Endothelial cell (in vitro differentiated cells): ENCODE results near the gene EVL. TPM values are rescaled to one million over a fixed set of nuclear protein-coding genes. Genes with fewer than 3 reads are reported as not detected.

Experiments
- DNase-seq: peaks from one replicate; pipeline ENCODE4 v3.0.0; 2021; ENCODE audit warnings: low spot score
- H3K27ac Mint-ChIP-seq: one replicate; pipeline ENCODE4 v1.8.0; 2021; ENCODE audit warnings: mixed read lengths, inconsistent platforms; ENCODE audit not compliant: unreplicated experiment
- H3K27me3 Mint-ChIP-seq: one replicate; pipeline ENCODE4 v1.8.0; 2021; ENCODE audit warnings: mild to moderate bottlenecking, moderate library complexity, mixed read lengths, inconsistent platforms; ENCODE audit not compliant: unreplicated experiment
- H3K36me3 Mint-ChIP-seq: one replicate; pipeline ENCODE4 v1.8.0; 2021; ENCODE audit warnings: mild to moderate bottlenecking, low read depth, mixed read lengths, inconsistent platforms; ENCODE audit not compliant: unreplicated experiment
- H3K4me1 Mint-ChIP-seq: one replicate; pipeline ENCODE4 v1.8.0; 2021; ENCODE audit warnings: mild to moderate bottlenecking, mixed read lengths, inconsistent platforms; ENCODE audit not compliant: unreplicated experiment
- H3K4me3 Mint-ChIP-seq: one replicate; pipeline ENCODE4 v1.8.0; 2021; ENCODE audit warnings: mild to moderate bottlenecking, mixed read lengths, inconsistent platforms; ENCODE audit not compliant: unreplicated experiment
- H3K9me3 Mint-ChIP-seq: one replicate; pipeline ENCODE4 v1.8.0; 2021; ENCODE audit warnings: mixed read lengths, inconsistent platforms; ENCODE audit not compliant: unreplicated experiment
- CTCF ChIP-seq: fragments of 200-600 bp; sonication (generic); IDR thresholded peaks from one replicate; pipeline ENCODE4 v1.5.0; 2021; ENCODE audit warnings: antibody characterized with exemption; ENCODE audit not compliant: unreplicated experiment
- total RNA-seq: library from RNA; stranded (reverse); fragmentation: NEBNext Ultra II Directional; extraction: Animal tissue kit (Norgen Biotek cat#: 25700); gene quantifications from one replicate; pipeline ENCODE4 v1.2.1, GENCODE V29; 2021; ENCODE audit not compliant: unreplicated experiment

Gene EVL
- total RNA-seq, 1 donor from 2014 or later = 142 TPM

- no peak overlapping the region for H3K4me3 Mint-ChIP-seq
- no peak overlapping the region for H3K27ac Mint-ChIP-seq
- TF ChIP-seq CTCF = no peak
Observed at GRCh38 chr14:100085462-100085861, 20.2 kb downstream of the EVL start.

GRCh38 chr14:100086361-100086760 is 21.1 kb downstream of the EVL start:
- peaks cover 6% of the 10 kb centered on the region for H3K27me3 Mint-ChIP-seq
- H3K4me3 Mint-ChIP-seq = no peak overlapping the region
- peaks cover 13% of the 10 kb centered on the region for H3K36me3 Mint-ChIP-seq
- no peak overlapping the region for H3K27ac Mint-ChIP-seq
- TF ChIP-seq CTCF = no peak
- no peak for DNase-seq
- no peaks in the 10 kb centered on the region for H3K9me3 Mint-ChIP-seq
- H3K4me1 Mint-ChIP-seq = peaks cover 14% of the 10 kb centered on the region

More at GRCh38 chr14:100085462-100085861, 20.2 kb downstream of the EVL start:
- peaks cover 9% of the 10 kb centered on the region for H3K4me1 Mint-ChIP-seq
- DNase-seq = no peak
- no peaks in the 10 kb centered on the region for H3K9me3 Mint-ChIP-seq
- H3K36me3 Mint-ChIP-seq = peaks cover 13% of the 10 kb centered on the region
- peaks cover 4% of the 10 kb centered on the region for H3K27me3 Mint-ChIP-seq

GRCh38 chr14:100088226-100088625 is 23.0 kb downstream of the EVL start:
- H3K36me3 Mint-ChIP-seq = peaks cover 13% of the 10 kb centered on the region
- H3K4me1 Mint-ChIP-seq = peaks cover 7% of the 10 kb centered on the region
- no peak for TF ChIP-seq CTCF
- H3K27ac Mint-ChIP-seq = no peak overlapping the region
- no peak overlapping the region for H3K4me3 Mint-ChIP-seq
- no peak for DNase-seq
- peaks cover 1% of the 10 kb centered on the region for H3K27me3 Mint-ChIP-seq
- H3K9me3 Mint-ChIP-seq = no peaks in the 10 kb centered on the region

GRCh38 chr14:100091386-100091785 is 26.2 kb downstream of the EVL start:
- Mint-ChIP-seq H3K27me3 (peaks cover 1% of the 10 kb centered on the region), H3K27ac (peak overlapping the region; percentile 84), H3K4me1 (peaks cover 7% of the 10 kb centered on the region), H3K9me3 (no peaks in the 10 kb centered on the region), H3K4me3 (no peak overlapping the region), H3K36me3 (peaks cover 9% of the 10 kb centered on the region)
- DNase-seq = no peak
- no peak for TF ChIP-seq CTCF

- no peaks in the 10 kb centered on the region for H3K9me3 Mint-ChIP-seq
- no peak for TF ChIP-seq CTCF
- no peak for DNase-seq
- peaks cover 6% of the 10 kb centered on the region for H3K36me3 Mint-ChIP-seq
- H3K27ac Mint-ChIP-seq = no peak overlapping the region
- H3K27me3 Mint-ChIP-seq = peaks cover 1% of the 10 kb centered on the region
- H3K4me3 Mint-ChIP-seq = no peak overlapping the region
- H3K4me1 Mint-ChIP-seq = peaks cover 7% of the 10 kb centered on the region
Observed at GRCh38 chr14:100092832-100093231, 27.6 kb downstream of the EVL start.
